Hematopoietic multipotent progenitor cell (in vitro differentiated cells): Measurements from ENCODE around the gene COMMD4. TPM values are rescaled to one million over a fixed set of nuclear protein-coding genes. Genes with fewer than 3 reads are reported as not detected.

Experiments
- DNase-seq, 3 donors: peaks; one replicate each; pipeline ENCODE4 v3.0.0-alpha.2; 2011 to 2015; ENCODE audit warnings: low read depth in 2 of 3, low spot score in 2 of 3
- total RNA-seq: library from RNA; depleted of rRNA; stranded (reverse); fragments of >200 nt; gene quantifications from one replicate; pipeline ENCODE4 v1.2.3, GENCODE V29; 2012

Gene COMMD4
- total RNA-seq, 1 donor, result 81.3 TPM

DNA sequence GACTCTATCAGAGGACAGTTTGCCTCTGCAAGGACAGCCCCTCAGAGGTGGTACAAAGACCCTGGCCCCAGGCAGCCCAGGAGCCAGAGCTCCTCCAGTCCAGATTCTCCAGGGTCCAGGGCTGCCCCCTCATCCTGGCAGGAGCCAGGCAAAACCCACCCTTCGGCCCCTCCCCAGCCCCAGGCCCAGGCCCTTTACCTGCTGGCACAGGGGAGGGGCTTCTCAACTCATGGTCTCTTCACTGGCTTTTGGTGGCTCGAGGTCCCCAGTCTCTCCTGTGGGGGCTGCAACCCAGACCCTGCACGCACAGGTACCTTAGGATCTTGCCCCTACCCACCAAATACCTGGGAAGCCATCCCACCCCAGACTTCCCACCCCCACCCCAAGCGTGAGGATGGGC, 19.5 kb downstream of the COMMD4 start:
- no peak for DNase-seq

DNA sequence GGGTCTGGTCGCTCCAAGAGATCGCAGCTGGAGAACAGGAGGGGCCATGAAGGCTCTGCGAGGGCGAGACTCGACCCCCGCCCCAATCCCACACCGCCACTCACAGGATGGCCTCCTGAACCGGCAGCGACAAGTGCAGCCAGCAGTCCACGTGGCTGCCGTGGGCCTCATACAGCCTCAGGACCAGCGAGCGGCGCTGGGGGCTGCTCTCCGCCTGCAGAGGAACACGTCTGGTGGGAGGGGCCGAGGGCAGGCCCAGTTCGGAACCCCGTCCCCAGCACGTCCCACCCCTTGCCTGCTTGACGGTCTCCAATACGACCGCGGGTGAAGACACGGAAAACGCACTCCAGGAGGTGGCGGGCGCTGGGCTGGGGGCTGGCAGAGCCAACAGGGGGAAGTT, 20.1 kb downstream of the COMMD4 start:
- no peak for DNase-seq

DNA sequence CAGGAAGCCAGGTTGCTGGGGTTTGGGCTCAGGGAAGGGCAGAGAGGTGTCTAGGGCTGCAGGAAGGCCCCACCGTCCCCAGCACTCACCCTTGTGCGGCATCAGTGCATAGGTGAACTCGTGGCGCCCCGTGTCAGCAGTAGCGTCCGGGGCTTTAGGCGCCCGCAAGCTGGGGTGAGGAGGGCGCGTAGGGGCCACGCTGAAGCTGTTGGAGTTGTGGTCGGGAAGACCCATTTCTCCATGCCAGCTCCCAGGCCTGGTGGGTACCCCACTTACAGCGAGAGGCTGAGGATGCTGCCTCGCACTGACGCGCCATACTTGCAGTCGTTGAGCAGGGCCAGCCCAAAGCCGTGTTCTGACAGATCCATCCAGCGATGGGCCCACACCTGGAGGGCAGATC, 20.7 kb downstream of the COMMD4 start:
- no peak for DNase-seq

DNA sequence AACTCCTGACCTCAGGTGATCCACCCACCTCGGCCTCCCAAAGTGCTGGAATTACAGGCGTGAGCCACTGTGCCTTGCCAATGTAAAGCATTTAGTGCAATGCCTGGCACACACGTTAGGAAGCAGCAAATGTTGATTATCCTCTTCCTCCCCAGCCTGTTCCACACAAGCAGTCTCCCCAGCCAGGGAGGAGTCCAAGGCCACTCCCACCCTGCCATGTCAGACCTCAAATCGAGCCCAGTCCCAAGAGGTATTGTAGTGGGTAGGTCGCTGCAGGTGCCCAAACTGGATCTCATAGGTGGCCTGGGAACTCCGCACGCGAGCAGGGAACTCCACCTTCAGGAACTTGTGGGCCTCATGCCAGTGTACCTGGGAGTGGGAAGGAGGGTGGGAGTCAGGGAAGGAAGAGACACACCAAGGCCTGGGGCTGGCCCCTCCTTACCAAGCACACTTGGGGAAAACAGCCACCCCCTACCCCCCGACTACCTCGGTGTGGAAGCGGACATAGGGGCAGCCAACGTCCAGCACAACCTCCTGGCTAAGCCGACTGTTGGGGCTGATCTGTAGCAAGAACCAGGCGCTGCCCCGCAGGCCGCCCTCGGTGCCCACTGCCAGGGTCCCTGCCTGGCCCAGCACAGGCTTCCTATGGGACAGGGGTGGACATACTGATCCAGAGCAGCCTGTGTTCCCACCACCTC, 22.3 kb downstream of the COMMD4 start:
- no peak for DNase-seq

DNA sequence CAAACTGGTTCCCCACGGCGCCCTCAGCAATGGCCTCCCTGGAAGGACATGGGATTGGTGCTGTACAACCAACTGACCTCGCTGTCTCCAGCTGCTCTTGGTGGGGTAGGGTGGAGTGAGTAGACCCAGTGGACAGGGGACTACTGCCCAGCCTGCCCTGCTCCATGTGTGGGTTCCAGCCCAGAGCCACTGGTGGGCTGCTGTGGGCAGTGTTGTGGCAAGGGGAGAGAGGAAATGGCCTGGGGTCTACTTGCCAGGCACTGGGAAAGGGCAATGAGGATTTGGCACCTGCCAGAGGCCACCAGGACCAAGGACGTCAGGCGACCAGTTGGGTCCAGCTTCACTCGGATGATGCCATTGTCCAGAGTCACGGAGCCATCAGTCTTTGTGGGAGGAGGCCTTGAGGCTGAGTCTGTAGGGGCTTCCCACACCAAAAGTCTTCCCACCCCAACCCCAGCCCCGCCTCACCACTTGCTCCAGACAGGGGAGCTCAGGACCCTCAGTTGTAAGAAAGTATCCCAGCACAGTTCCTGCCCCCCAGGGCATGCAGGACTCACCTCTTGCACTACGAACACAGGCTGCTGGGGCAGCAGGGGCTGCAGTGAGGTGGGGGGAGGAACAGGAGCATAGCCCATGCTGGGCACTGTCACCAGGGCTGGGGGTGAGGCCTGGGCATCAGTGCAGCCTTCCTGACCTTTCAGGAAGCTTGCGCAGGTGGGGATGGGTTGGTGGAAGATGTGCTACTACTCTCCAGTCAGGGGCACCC, 23.1 kb downstream of the COMMD4 start:
- no peak for DNase-seq

DNA sequence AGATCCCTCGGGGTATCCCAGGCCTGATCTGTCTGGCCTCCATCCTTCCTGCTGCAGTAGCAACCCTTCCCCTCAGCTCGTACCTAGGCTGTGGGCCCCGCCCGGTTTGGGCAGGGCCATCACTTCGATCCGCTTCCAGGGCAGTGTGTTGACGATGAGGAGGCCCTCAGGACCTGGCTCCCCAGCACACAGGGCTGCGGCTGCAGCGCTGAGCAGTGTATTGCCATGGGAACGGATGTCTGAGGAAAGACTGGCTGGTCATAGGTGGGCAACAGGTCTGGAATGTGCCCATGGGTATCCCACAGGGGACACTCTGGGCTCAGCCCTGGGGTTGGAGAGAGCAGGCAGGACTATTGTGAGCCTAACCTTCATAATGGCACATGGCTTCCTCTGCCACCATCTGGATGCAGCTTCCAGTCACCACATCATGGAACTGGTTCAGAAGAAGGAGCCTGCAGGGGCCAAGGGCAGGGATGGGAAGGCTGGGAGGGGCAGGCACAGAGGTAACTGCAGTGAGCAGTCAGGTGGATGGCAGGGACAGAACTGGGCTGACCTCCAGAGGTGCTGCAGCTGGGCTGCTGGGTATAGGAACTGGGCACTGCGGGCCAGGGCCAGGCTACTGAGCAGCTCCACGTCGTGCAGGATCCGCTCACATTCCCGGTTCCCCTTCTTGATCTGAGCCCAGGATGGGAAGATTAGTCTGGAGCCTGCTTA, 23.8 kb downstream of the COMMD4 start:
- DNase-seq, result no peak

DNA sequence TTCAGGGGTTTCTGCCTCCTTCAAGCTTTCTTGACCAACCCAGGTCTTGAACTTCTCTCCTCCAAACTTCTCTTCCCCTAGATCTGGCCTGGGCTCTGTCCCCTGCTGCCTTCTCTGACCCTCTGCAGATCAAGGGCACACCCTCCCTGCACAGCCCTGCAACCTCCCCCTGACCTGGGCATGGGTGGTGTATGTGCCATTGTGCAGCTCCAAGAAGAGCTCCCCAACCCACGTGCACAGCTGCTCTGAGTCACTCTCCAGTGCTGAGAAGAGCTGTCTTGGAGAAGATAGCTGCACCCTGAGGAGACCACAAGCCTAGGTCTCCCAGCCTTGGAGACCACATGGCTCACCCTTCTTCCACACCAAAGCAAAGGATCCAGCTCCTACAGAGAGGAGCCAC, 24.5 kb downstream of the COMMD4 start:
- no peak for DNase-seq

DNA sequence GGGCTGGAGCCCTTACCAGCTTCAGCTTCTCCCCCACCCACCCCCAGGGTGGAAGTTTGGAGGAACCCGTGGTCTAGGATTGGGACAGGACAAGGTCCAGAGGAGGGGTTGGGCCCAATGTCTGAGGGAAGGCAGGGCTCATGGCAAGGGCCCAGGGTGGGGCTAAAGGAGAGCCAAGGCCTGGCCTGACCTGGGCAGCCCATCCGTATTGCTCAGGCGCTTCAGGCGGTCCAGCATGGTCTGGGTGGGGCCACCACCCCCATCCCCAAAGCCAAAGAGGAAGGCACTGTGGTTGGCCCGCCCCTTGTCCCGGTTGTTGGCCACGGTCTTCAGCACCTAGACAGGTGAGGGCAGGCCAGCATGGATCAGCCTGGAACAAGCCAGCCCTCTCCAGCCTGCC, 25.0 kb downstream of the COMMD4 start:
- DNase-seq, result no peak

DNA sequence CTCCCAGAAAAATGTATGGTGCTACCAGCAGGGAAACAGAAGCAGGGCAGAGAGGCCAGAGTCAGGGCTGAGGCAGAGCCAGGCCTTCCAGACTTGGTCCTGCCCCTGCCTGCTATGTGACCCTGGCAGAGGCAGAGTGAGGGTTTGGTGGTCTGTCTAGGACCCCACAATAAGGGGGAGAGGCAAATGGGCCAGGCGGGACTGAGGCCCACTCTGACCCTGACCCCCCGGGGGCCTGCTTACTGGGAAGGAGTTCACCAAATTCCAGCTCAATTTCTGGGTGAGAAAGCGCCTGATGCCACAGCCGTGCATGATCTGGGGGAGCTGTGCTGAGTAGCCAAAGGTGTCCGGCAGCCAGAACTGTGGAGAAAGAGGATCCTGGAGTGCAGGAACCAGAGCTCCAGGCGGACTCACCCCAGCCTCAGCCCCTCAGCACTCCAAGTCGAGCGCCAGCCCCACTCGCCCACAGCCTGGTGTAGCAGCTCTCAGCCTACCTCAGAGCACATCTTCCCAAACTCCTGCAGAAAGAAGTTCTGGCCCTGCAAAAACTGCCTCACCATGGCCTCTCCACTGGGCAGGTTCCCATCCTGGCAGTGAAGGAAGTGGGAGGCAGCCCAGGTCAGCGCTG, 25.6 kb downstream of the COMMD4 start:
- DNase-seq, result no peak

DNA sequence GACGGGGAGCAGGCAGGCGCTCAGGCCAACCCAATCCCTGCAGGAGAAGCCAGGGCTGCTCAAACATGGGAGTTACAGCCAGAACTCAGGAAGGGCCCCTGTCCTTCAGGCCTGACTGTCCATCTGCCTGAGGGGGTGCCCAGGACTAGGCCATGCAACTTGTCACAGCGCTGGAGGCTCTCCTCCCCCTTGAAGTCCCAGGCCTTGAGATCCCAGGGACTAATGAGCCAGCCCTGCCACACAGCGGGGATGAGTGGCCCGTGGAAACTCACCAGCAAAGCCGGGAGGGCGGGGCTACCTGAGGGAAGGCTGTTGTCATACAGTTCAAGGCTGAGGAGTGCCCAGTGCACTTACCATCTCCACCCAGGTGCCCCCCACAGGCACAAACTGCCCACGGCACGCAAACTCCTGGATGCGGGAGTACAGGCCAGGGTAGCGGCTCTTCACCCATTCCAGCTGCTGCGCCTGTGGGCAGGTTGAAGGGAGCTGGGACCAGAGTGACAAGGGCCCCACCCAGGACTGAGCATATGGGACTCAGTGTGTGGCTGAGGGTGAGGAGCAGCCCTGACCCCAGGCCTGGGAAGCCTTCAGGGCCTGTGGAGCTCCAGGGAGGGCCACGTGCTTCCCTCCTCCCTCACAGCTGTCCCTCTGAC, 26.3 kb downstream of the COMMD4 start:
- DNase-seq, result no peak

DNA sequence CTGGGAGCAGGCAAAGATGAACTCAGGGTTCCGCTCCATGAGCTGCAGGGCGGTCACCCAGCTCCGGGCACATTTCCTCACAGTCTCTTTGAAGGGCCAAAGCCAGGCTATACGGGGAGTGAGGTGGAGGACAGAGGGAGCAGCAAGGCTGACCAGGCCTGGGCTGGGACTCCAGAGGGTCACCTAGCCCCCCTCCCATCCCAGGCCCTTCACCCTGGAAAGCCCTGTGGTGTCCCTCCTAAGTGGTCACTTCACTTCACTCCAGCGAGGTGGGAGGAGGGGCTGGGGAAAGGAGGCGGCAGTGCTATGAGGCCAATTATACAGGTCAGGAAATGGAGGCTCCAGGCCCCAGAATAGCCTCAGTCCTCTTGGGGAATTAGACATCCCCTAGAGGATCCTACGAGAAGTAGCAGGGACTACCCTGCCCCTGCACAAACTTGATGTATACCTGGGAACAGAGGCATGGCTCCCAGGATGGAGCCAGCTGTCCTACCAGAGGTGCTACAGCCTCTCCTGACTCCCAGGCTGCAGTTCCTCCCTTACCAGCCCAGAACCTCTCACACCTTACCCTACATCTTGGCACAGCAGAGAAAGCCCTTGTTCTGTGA, 26.9 kb downstream of the COMMD4 start:
- no peak for DNase-seq

DNA sequence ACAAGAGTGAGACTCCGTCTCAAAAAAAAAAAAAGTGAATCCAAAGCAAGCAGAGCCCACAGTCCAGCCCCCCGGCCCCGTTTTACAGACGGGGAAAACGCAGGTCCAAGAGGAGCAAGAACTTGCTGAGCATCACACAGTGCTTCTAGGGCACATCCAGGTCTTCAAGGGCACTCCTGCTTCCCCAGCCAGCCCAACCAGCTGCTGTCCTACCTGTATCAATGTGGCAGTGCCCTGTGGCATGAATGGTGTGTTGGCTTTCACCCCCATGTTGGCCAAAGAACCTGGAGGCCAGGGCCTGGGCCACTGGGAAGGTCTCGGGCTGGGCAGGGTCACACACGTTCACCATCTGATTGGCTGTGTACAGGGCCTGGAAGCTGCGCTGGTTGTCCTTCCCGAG, 27.9 kb downstream of the COMMD4 start:
- no peak for DNase-seq

DNA sequence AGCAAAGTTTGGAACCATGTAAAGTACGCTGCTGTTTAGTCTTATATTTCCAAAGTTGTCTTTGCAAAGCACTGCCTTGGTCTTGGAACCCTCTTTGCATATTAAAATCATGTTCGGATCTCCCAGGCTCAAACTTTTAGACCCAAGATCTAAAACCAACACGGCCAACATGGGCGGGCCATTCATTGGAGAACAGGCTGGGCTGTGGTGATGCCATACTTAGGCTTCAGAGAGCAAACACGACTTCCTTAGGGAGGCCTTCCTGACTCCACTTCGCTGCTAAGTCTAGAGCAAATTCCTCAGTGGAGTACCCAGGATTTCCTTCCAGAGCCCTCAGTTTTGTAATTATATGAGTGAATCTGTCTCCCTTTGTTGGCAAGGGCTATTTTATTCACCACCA, 29.0 kb downstream of the COMMD4 start:
- DNase-seq, result no peak

DNA sequence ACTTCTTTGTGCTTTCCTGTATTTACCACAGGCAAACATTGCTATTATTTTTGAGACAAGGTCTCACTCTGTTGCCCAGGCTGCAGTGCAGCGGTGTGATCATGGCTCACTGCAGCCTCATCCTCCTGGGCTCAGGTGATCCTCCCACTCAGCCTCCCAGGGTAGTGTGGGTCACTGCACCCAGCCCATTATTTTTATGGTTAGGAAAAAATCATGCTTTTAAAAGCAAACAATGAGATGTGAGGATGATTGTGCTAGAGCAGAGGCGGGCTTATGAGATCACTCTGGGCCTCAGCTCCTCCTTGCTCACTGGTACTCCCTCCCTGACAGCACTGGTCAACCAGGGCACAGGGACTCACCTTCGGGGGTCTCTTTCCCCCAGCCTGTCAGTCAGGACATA, 30.3 kb downstream of the COMMD4 start:
- no peak for DNase-seq

DNA sequence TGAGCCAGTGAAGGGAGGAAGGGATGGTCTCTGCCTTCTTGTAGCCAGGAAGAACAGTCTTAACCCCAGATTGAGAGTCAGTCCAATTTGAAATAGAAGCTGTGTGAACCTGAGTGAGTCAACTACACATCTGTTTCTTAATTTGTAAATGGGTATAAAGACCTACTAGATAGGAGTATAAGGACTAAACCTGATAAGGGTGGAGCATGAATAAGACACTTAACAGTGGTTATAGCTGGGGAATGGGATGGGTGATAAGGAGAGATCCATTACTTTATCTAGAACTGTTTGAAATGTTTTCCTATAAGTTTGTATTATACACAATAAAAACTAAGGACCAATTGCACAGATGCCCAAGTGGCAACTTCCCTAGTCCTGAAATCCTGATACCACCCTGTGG, 31.1 kb downstream of the COMMD4 start:
- DNase-seq, result no peak

DNA sequence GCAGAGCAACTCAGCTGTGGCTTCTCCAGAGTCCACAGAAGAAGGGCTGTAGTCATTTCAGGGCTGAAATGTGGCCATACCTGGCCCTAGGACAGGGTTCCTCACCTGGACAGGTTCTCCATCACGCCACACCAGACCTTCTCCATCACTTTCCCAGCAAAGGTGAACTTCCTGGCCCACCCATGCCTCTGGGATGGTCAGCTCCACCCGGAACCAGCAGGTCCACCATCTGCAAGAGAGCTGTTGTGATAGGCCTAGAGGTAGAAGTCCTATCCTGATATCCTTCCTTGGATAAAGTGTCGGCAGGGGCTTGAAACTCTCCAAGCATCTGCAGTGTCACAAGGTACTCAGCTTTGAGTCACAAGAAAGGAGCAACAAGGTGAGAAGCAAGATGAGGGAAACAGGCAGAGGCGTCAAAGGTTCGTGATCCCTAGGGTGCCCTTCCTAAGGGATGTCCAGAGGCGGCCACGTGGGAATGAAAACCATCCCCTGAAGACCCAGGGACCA, 31.6 kb downstream of the COMMD4 start:
- no peak for DNase-seq

DNA sequence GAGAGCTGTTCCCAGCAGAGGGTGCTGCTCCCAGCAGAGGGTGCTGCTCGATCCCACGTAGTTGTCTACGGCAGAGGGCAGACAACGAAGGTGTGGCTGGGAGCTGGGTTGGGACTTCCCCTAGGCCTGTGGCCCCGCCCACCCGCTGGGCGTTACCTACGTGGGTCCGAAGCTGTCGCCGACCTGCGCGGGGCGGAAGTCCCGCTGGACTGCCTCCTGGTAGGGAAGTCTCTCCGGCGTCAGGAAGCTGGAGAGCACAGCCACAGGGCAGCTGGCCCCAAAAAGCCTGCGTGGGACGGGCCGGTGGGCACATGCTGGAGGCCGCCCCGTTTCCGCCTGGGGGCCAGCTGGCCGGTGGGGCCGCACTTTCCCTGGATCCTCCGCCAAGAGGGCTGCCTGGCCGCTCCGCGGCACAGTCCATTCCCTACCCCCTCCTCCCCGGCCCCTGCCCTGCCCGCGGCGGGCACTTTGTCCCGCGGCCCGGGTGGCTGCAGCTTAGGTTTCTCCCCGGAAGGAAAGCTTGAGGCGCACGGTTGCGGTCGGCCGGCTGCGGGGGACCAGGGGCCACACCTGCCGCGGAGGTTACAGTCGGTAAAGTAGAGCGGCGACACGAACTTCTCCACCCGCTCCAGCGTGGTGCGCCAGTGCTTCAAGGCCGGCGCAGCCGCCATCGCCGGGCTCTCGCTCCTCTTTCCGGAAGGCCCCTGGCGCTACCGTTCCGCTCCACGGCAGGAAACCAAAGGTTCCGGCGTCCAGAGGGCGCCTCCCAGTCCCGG, 32.2 kb downstream of the COMMD4 start, which contains the start of gene MAN2C1:
Gene MAN2C1, minus strand, starts transcription at position 695 of the 776 bp plus-strand sequence. Its CDS starts 24 bp downstream, at position 671.
- DNase-seq, result peak; percentile 78 to 93 (median 89)

DNA sequence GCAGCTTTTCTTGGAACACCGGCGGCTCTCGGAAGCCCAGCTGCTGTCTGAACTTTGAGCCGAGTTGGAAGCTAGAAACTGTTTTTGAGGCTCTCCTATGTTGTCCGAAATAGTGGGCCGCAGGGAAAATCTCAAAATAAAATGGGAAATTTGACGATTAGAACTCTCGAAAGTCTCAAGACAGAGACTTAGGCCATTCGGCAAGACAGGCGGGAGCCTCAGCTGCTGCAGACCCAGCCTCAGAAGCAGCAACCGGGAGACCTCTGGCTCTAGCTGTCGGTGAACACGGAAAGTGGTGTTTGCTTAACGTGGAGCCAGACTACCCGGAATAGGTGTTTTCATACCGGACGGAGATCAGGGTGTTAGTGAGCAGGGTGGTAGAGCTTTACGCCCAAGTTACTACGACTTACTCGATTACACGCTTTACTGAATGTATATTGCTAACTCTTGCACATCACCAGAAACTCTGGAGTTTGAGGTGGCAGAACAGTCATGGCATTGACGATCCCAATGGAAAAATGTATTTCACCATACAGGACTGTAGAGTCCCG, 32.9 kb downstream of the COMMD4 start:
- DNase-seq, result no peak
